H1 (cell line): ENCODE measurements around the gene IGSF9.

Experiments
- CBX5 ChIP-seq: fragments of 300-800, 300-1000 bp; sonication (generic); IDR thresholded peaks from 2 replicates; pipeline ENCODE4 v1.7.1; 2016; ENCODE audit warnings: antibody characterized with exemption, low read length, low read depth
- CHD2 ChIP-seq: IDR thresholded peaks from 2 replicates; pipeline ENCODE4 v1.6.1; 2012; ENCODE audit warnings: low read length, improper control_type of control experiment
- CTCF ChIP-seq, 3 experiments: IDR thresholded peaks; 1 replicate in 2 of 3; 2 replicates in 1 of 3; pipeline versions ENCODE4 v1.5.1 to v1.6.1; 2011; ENCODE audit warnings: low read length in 3 of 3, mild to moderate bottlenecking in 3 of 3, inconsistent platforms in 2 of 3, low read depth in 1 of 3, moderate library complexity in 1 of 3; ENCODE audit not compliant: insufficient read depth in 1 of 3; ENCODE audit errors: control extremely low read depth in 1 of 3
- E2F6 ChIP-seq: IDR thresholded peaks from 2 replicates; pipeline ENCODE4 v1.6.1; 2012; ENCODE audit warnings: inconsistent platforms
- EGR1 ChIP-seq: IDR thresholded peaks from 2 replicates; pipeline ENCODE4 v1.6.1; 2011; ENCODE audit warnings: low read depth, low read length, borderline replicate concordance
- EZH2 ChIP-seq: fragments of 200-600 bp; sonication (generic); IDR thresholded peaks from 2 replicates; pipeline ENCODE4 v1.7.1; 2012; ENCODE audit warnings: low read depth, mild to moderate bottlenecking, moderate library complexity, low read length, inconsistent platforms; ENCODE audit not compliant: severe bottlenecking
- GABPA ChIP-seq: IDR thresholded peaks from 2 replicates; pipeline ENCODE4 v1.6.1; 2011; ENCODE audit warnings: mild to moderate bottlenecking, low read length, moderate library complexity, borderline replicate concordance; ENCODE audit not compliant: insufficient read depth
- KDM5A ChIP-seq: fragments of 200-600 bp; IDR thresholded peaks from 2 replicates; pipeline ENCODE4 v1.7.1; 2012; ENCODE audit warnings: mild to moderate bottlenecking, low read length, inconsistent platforms, mixed read lengths
- POLR2A ChIP-seq, 2 experiments: IDR thresholded peaks; 1 replicate in 1 of 2; 2 replicates in 1 of 2; pipeline ENCODE4 v1.6.1; 2011; ENCODE audit warnings: low read depth in 2 of 2, low read length in 2 of 2, mild to moderate bottlenecking in 2 of 2; ENCODE audit errors: control extremely low read depth in 1 of 2
- POLR2AphosphoS5 ChIP-seq: IDR thresholded peaks from 2 replicates; pipeline ENCODE4 v1.6.1; 2011; ENCODE audit warnings: low read depth, low read length
- RFX5 ChIP-seq: IDR thresholded peaks from 2 replicates; pipeline ENCODE4 v1.6.1; 2011; ENCODE audit warnings: low read depth, low read length, improper control_type of control experiment, borderline replicate concordance
- RXRA ChIP-seq: IDR thresholded peaks from 2 replicates; pipeline ENCODE4 v1.6.1; 2011; ENCODE audit warnings: low read depth, mild to moderate bottlenecking, low read length, moderate library complexity; ENCODE audit not compliant: insufficient read depth
- SIN3A ChIP-seq, 2 experiments: IDR thresholded peaks in 1 of 2; conservative IDR thresholded peaks in 1 of 2; 2 replicates each; pipeline ENCODE4 v1.6.1; 2011 to 2012; ENCODE audit warnings: low read length in 2 of 2, improper control_type of control experiment in 1 of 2, low read depth in 1 of 2, mild to moderate bottlenecking in 1 of 2
- ZNF274 ChIP-seq: IDR thresholded peaks from 2 replicates; pipeline ENCODE4 v1.7.0; 2012; ENCODE audit warnings: low read length, borderline replicate concordance; ENCODE audit errors: extremely low read depth

DNA sequence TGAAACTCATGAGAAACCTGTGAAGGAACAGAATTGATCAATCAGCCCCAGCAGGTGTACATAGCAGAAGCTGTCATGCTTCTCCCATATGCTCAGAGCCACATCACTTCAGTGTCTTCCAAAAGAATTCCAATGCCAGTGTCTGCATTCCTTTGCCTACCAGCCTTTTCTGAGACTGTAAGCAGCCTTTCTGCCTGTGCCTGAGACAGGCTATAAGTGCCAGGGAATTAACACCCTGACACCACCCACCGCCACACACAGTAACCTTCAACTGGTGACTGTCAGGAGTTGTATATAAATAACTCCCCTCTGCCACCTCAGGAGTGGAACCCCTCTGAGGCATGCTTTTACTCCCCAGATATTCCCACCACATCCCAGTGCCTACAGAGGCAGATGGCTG lies 46.7 kb upstream of the IGSF9 start:
- TF ChIP-seq CTCF (IDR thresholded peaks at IDR 0.05; ENCODE audit: control extremely low read depth in 1 of 3, insufficient read depth in 1 of 3, low read depth in 1 of 3, low read length in 3 of 3) (no peak), RFX5 (no peak), KDM5A (no peak), SIN3A (conservative IDR thresholded peaks at IDR 0.05 in 1 of 2, IDR thresholded peaks at IDR 0.05 in 1 of 2; ENCODE audit: low read depth in 1 of 2, low read length in 2 of 2) (no peak), CHD2 (no peak), ZNF274 (no peak), POLR2AphosphoS5 (no peak), POLR2A (IDR thresholded peaks at IDR 0.05; ENCODE audit: control extremely low read depth in 1 of 2, low read depth in 2 of 2, low read length in 2 of 2) (no peak), RXRA (no peak), GABPA (no peak), EZH2 (no peak), CBX5 (no peak), EGR1 (no peak), E2F6 (no peak)
